Renal pelvis (tissue), 4 donors: ENCODE data around the gene RALGAPA1. TPM values are rescaled to one million over a fixed set of nuclear protein-coding genes. Genes with fewer than 3 reads are reported as not detected.
A peak's percentile ranks its signal among the peaks of the same experiment; 100 is the strongest.
"Not testable (repeated sequence)": the region's sequence is repeated elsewhere in the genome, so short reads cannot be mapped to it uniquely, and the experiment has no call there.

Experiments used
- DNase-seq: peaks from one replicate; pipeline ENCODE4 v3.0.0-alpha.2; 2013
- polyA plus RNA-seq, 3 donors: library from polyadenylated mRNA; unstranded; fragments of 120-200 nt; gene quantifications; one replicate each; pipeline ENCODE4 v1.2.1, GENCODE V29; 2013; ENCODE audit not compliant: insufficient read length in 3 of 3

The RALGAPA1 gene
- polyA plus RNA-seq, 3 donors: 32.6 to 47.3 (median 43.3) TPM

- no peak for DNase-seq
Measured at GRCh38 chr14:35766036-35766699, 42.9 kb downstream of the RALGAPA1 start.

DNA sequence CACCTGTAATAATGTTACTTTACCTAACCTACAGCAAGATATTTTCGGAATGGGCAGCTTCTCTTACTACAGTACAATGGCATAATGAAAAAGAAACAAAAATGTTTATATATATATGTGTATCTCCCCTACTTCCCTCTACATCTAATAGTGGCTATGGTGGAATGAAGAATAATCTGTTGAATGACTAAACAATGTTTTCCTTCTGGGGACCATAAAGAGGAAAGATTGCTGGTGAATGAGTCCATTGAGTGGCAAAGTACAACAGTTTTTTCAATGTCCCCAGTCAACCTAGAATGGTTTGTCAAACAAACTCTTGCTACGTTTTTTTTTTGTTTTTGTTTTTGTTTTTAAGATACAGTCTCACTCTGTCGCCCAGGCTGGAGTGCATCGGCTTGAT, 47.2 kb downstream of the RALGAPA1 start:
- DNase-seq: no peak

DNA sequence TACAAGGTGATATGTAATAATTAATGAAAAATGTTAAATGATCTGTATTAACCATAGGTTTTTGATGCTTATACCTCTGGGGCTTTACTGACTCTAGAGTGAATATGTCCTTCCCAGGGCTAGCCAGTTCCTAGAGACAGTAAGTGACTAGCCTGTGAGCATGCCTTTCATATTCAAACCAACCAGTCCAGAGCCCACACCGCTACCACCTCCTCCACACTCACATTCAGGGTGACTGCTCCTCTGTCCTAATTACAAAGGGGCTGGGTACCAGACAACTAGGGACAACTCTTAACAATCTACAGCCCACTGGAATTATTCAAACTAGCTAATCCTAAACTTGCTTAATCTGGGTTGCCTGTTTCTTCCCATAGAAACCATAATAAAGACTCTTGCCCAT, 49.0 kb downstream of the RALGAPA1 start:
- no peak for DNase-seq

DNA sequence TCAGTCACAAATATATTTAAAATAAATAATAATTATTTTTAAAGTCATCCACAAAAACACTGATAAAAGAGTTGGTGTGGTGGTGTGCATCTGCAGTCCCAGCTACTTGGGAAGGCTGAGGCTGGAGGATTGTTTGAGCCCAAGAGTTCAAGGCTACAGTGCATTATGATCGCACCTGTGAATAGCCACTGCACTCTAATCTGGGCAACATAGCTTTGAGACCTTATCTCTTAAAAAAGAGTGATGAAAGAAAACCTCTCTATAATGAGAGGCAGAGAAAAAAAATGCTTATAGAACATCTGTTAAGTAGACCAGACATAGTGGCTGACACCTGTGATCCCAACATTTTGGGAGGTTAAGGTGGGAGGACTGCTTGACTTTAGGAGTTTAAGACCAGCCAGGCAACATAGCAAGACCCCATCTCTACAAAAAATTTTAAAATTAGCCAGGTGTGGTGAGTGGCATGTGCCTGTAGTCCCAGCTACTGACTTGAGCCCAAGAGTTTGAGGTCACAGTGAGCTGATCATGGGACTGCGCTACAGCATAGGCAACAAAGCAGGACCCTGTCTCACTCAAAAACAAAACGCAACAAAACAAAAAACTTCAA, 50.5 kb downstream of the RALGAPA1 start:
- DNase-seq: no peak

- DNase-seq: no peak
Measured at GRCh38 chr14:35754671-35755070, 54.4 kb downstream of the RALGAPA1 start.

DNA sequence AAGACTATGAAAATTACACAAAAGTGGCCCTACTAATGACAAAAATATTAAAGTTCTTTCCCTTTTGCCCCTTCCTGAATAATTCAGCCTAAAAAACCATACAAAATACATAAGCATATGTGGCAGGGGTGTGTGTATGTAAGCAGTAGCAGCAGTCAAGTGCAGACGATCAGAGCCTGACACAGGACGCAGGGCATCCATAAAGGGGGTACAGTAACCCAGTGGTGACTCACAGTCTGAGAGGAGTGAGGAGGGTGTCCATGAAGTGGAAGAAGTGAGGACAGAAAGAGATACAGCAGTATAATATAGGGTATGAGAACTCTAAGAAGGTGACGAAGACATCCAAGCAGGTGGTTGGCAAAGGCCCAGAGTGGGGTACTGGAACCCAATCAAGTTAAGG, 56.7 kb downstream of the RALGAPA1 start:
- DNase-seq: no peak

- no peak for DNase-seq
Measured at GRCh38 chr14:35750202-35750904, 58.7 kb downstream of the RALGAPA1 start.

DNA sequence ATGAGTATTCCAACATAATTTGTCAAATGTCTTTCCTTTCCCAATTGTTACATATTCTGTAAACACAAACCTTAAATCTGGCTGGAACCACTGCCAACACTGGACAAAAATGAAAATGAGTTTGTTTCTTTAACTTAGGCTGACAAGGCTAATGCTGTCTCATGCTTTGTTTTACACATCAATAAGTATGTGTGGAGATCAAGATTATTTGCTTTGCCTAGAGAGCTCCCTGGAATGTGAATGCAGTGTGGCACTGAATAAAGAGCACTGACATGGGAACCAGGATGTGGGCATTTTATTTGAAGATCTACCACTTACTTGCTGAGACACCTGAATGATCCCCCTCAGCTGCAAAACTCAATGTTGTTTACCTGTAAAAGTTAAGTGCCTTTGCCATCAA, 61.7 kb downstream of the RALGAPA1 start:
- DNase-seq: peak; percentile 12

GRCh38 chr14:35742442-35742841, 66.7 kb downstream of the RALGAPA1 start:
- no peak for DNase-seq

DNA sequence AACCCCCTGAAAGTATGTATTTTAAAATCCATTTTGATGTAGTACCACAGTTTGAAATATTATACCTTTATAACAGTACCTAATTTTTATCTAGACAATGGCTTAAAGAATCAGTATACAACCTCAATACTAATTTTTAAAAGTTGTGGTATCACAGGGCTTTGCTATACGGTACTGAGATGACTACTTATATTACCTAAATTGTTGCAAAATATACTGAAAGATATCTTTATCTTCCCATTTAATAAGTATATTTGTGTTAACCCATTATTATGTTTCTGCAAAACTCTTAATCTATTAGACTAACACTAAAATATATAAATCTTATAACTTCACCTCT, 67.1 kb downstream of the RALGAPA1 start:
- no peak for DNase-seq

DNA sequence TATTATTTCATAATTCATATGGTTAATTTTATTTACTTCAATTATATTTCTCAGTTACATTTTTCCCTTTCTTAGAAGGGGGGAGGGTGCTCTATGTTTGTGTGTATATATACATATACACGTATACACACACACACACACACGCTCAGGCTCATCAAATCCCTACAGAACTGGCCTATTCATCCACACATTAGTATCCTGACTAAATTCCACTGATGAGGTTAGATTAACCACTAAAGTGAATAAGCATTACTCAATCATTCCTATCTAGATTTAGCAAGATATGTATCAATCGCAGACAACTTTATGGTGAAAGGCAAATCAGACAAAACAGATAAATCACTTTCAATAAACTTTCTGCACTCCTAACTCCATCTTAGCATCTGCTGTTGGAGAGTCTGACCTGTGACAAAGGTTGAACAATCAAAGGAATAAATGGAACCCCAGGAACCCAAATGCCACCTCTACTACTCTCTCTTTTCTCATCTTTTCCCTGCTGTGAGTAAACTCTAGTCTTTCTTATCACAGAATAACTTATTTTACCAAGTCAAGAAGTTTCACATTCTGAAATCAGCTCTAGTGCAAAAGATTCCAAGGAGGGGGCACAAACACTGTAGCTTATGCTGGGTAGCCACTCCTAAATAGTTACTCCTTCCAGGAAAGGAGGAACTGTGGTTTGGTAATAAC, 67.6 kb downstream of the RALGAPA1 start:
- no peak for DNase-seq

DNA sequence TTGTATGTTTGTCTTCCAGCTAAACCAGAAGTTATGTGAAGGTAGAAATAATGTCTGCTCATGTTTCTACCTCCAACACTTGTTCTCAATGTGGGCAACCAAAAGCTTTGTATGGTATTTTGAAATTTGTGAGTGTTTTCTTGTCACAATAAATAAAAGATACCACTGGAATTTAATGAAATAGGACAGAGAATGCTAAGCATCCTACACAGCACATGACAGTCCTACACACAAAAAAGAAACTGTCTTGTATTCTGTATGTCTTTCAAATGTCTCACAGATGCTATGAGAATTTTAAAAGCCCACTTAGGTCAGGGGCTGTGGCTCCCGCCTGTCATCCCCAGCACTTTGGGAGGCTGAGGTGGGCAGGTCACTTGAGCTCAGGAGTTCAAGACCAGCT, 68.9 kb downstream of the RALGAPA1 start:
- no peak for DNase-seq

GRCh38 chr14:35735163-35735562, 73.9 kb downstream of the RALGAPA1 start:
- DNase-seq: not testable (repeated sequence)

DNA sequence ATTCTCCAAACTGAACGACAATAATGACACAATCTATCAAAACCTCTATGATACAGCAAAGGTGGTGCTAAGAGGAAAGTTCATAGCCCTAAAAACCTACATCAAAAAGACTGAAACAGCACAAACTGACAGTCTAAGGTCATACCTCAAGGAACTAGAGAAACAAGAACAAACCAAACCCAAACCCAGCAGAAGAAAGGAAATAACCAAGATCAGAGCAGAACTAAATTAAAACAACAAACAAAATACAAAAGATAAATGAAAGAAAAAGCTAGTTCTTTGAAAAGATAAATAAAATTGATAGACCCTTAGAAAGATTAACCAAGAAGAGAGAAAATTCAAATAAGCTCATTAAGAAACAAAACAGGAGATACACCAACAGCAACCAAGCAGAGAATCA, 75.6 kb downstream of the RALGAPA1 start:
- DNase-seq: not testable (repeated sequence)

DNA sequence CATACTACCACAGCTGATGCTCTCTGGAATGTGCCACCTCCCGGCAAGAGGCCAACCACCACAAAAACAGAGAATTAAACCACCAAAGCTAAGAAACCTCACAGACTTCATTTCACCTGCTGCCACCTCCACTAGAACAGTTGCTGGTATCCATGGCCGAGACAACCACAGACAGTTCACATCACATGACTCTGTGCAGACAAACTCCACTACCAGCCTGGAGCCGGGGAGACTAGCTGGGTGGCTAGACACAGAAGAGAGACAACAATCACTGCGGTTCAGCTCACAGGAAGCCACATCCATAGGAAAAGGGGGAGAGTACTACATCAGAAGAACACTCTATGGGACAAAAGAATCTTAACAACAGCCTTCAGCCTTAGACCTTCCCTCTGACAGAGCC, 78.2 kb downstream of the RALGAPA1 start:
- DNase-seq: no peak

- no peak for DNase-seq
Measured at GRCh38 chr14:35727764-35728163, 81.3 kb downstream of the RALGAPA1 start.

DNA sequence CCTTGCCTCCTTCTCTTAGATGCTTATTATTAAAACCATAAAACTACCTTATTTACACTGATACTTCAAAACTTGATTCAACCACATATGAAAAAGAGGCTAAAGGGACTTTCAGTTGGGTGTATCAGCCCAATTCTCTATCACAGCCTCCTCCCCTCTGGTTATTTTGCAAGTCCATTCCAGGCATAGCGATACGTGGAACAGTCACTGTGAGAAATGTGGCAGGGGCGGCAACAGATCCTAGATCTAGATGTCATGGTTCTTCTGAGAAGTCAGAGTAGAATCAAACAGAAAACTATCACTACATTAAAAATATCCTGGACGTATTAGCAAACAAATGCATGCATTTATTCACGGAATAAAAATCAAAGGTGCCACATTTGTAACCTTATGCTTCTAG, 83.2 kb downstream of the RALGAPA1 start:
- no peak for DNase-seq

DNA sequence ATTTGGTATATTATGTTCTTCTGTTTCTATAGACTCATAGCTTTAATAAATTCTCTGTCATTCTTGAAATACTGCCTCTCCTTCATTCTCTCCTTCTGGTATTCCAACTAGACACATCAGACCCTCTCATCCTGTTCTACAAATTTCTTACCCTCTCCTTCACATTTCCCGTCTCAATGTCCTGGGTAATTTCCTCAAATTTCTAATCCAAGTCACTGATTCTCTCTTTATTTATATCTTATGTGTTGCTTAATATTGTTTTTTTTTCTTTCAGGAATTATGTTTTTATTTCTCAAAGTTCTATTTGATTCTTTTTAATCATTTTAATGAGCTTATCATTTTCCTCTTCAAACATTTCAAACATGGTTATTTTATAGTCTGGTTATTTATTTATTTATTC, 94.0 kb downstream of the RALGAPA1 start:
- no peak for DNase-seq

DNA sequence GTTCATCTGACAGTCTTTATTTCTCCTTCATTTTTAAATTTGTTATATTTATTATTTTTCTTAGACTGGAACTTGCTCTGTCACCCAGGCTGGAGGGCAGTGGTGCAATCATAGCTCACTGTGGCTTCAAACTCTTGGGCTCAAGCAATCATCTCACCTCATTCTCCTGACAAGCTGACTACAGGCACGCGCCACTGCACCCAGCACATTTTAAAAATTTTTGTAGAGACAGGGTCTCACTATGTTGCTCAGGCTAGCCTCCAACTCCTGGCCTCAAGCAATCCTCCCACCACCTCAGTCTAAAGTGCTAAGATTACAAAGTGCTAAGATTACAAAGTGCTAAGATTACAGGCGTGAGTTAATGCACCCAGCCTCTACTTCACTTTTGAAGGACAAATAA, 96.6 kb downstream of the RALGAPA1 start:
- DNase-seq: no peak

DNA sequence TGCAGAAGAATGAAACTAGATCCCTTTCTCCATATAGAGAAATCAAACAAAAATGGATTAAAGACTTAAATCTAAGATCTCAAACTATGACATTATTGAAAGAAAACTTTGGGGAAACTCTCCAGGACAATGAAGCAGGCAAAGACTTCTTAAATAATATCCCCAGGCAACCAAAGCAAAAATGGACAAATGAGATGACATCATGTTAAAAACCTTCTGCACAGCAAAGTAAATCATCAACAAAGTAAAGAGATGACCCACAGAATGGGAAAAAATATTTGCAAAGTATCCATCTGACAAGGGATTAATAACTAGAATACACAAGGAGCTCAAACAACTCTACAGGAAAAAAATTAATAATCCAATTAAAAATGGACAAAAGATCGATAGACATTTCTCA, 101.0 kb downstream of the RALGAPA1 start:
- no peak for DNase-seq

DNA sequence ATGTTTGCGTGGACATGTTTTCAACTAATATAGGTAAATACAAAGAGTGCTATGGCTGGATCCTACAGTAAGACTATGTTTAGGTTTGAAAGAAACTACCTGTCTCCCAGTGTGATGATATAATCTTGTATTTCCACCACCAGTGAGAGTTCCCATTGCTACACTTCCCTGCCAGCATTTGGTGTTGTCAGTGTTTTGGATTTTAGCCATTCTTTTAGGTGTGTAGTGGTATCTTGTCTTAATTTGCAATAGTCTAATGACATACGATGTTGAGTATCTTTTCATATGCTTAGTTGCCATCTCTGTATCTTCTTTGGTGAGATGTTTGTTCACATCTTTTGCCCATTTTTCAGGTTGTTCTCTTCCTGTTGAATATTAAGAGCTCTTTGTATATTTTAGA, 103.5 kb downstream of the RALGAPA1 start:
- DNase-seq: no peak

DNA sequence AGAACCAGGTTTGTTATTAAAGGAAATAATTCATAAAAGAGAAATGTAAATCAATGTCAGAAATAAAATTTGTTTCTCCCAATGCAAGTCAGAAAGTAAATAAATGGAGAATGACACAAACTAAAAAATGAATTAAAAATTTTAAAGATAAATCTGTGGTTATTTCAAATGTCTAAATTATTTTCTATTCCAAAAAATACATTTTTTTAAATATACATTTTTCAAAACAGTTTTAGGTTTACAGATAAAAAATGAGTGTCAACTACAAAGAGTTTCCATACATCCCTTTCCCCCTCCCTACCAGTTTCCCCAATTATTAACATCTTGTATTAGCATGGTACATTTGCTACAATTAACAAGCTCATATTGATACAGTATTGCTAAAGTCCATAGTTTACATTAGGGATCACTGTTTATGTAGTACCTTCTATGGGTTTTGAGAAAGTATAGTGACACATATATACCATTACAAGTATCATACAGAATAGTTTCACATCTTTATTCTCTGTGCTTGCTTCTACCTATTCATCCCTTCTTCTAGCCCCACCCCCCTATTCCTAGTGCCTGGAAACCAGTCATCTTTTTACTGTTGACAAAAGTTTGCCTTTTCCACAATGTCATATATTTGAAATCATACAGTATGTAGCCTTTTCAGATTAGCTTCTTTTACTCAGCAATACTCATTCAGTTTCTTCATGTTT, 104.2 kb downstream of the RALGAPA1 start:
- DNase-seq: no peak
